Type B pancreatic cell (in vitro differentiated cells): Measurements from ENCODE around the gene SLC15A2. TPM values are rescaled to one million over a fixed set of nuclear protein-coding genes. Genes with fewer than 3 reads are reported as not detected.

Experiments
- DNase-seq: peaks from one replicate; pipeline ENCODE4 v3.0.0; 2021; ENCODE audit warnings: mixed read lengths; ENCODE audit not compliant: unreplicated experiment; ENCODE audit errors: extremely low spot score
- H3K27ac Mint-ChIP-seq: 2 replicates; pipeline ENCODE4 v1.8.0; 2021; ENCODE audit warnings: mild to moderate bottlenecking, mixed read lengths
- H3K27me3 Mint-ChIP-seq: 2 replicates; pipeline ENCODE4 v1.8.0; 2021; ENCODE audit warnings: mixed read lengths
- H3K36me3 Mint-ChIP-seq: 2 replicates; pipeline ENCODE4 v1.8.0; 2021; ENCODE audit warnings: mixed read lengths
- H3K4me1 Mint-ChIP-seq: one replicate; pipeline ENCODE4 v1.8.0; 2021; ENCODE audit warnings: mixed read lengths; ENCODE audit not compliant: unreplicated experiment
- H3K4me3 Mint-ChIP-seq: 2 replicates; pipeline ENCODE4 v1.8.0; 2021; ENCODE audit warnings: mild to moderate bottlenecking, mixed read lengths
- H3K9me3 Mint-ChIP-seq: 2 replicates; pipeline ENCODE4 v1.8.0; 2021; ENCODE audit warnings: mixed read lengths
- CTCF ChIP-seq: fragments of 200-600 bp; sonication (generic); conservative IDR thresholded peaks from 2 replicates; pipeline ENCODE4 v1.5.0; 2021; ENCODE audit warnings: antibody characterized with exemption, mild to moderate bottlenecking
- total RNA-seq: library from RNA; stranded (reverse); gene quantifications from 2 replicates; pipeline ENCODE4 v1.2.1, GENCODE V29; 2021; ENCODE audit warnings: low replicate concordance

SLC15A2 gene
- total RNA-seq, 1 donor from 2014 or later, result 4.9 TPM

GRCh38 chr3:121863801-121864200 is 30.4 kb upstream of the SLC15A2 start:
- Mint-ChIP-seq H3K4me3 (no peak overlapping the region), H3K27ac (no peak overlapping the region), H3K4me1 (no peaks in the 10 kb centered on the region), H3K27me3 (no peaks in the 10 kb centered on the region), H3K9me3 (peaks cover 5% of the 10 kb centered on the region), H3K36me3 (peaks cover 4% of the 10 kb centered on the region)
- no peak for DNase-seq
- no peak for TF ChIP-seq CTCF

GRCh38 chr3:121869736-121870135 is 24.5 kb upstream of the SLC15A2 start:
- H3K4me1 Mint-ChIP-seq, result no peaks in the 10 kb centered on the region
- TF ChIP-seq CTCF, result no peak
- no peak for DNase-seq
- peaks cover 4% of the 10 kb centered on the region for H3K36me3 Mint-ChIP-seq
- H3K9me3 Mint-ChIP-seq, result no peaks in the 10 kb centered on the region
- no peaks in the 10 kb centered on the region for H3K27me3 Mint-ChIP-seq
- H3K27ac Mint-ChIP-seq, result no peak overlapping the region
- H3K4me3 Mint-ChIP-seq, result no peak overlapping the region

- H3K9me3 Mint-ChIP-seq, result no peaks in the 10 kb centered on the region
- H3K36me3 Mint-ChIP-seq, result peaks cover 4% of the 10 kb centered on the region
- no peak for DNase-seq
- H3K27ac Mint-ChIP-seq, result no peak overlapping the region
- no peaks in the 10 kb centered on the region for H3K27me3 Mint-ChIP-seq
- H3K4me3 Mint-ChIP-seq, result no peak overlapping the region
- no peaks in the 10 kb centered on the region for H3K4me1 Mint-ChIP-seq
- TF ChIP-seq CTCF, result no peak
Observed at GRCh38 chr3:121870717-121871116, 23.5 kb upstream of the SLC15A2 start.

GRCh38 chr3:121871430-121871829 is 22.8 kb upstream of the SLC15A2 start:
- H3K4me1 Mint-ChIP-seq, result no peaks in the 10 kb centered on the region
- H3K4me3 Mint-ChIP-seq, result no peak overlapping the region
- no peak for TF ChIP-seq CTCF
- H3K27ac Mint-ChIP-seq, result no peak overlapping the region
- H3K27me3 Mint-ChIP-seq, result no peaks in the 10 kb centered on the region
- no peak for DNase-seq
- H3K9me3 Mint-ChIP-seq, result no peaks in the 10 kb centered on the region
- H3K36me3 Mint-ChIP-seq, result no peaks in the 10 kb centered on the region

- Mint-ChIP-seq H3K27ac (no peak overlapping the region), H3K4me3 (no peak overlapping the region), H3K36me3 (no peaks in the 10 kb centered on the region), H3K4me1 (no peaks in the 10 kb centered on the region), H3K9me3 (no peaks in the 10 kb centered on the region), H3K27me3 (no peaks in the 10 kb centered on the region)
- no peak for TF ChIP-seq CTCF
- DNase-seq, result no peak
Observed at GRCh38 chr3:121878411-121878810, 15.8 kb upstream of the SLC15A2 start.

GRCh38 chr3:121883507-121883906 is 10.7 kb upstream of the SLC15A2 start:
- Mint-ChIP-seq H3K4me3 (no peak overlapping the region), H3K36me3 (no peaks in the 10 kb centered on the region), H3K4me1 (no peaks in the 10 kb centered on the region), H3K27ac (no peak overlapping the region), H3K27me3 (no peaks in the 10 kb centered on the region), H3K9me3 (no peaks in the 10 kb centered on the region)
- peak; percentile 54 for TF ChIP-seq CTCF
- DNase-seq, result no peak
